Endothelial cell of umbilical vein (primary cell): ENCODE data around the gene SHPK. TPM values are rescaled to one million over a fixed set of nuclear protein-coding genes. Genes with fewer than 3 reads are reported as not detected.
A peak's percentile ranks its signal among the peaks of the same experiment; 100 is the strongest.

ENCODE experiments used
- BruUV-seq: library from RNA; stranded (reverse); fragments of 400-500 nt; replicated peaks from 2 replicates; lab custom pipeline; 2021; lab: Mats Ljungman, UMichigan
- CTCF ChIA-PET: fragments of 300-600, 350-600 bp; sonication (Branson Sonifier 250); formaldehyde crosslinking; loops from one replicate; lab custom pipeline; 2021; ENCODE audit warnings: antibody characterized with exemption, inconsistent platforms; lab: Charles Lee
- POLR2A ChIA-PET: fragments of 300-600, 350-600 bp; sonication (Branson Sonifier 250); formaldehyde crosslinking; loops from one replicate; lab custom pipeline; 2021; ENCODE audit warnings: antibody characterized with exemption, inconsistent platforms; lab: Charles Lee
- DNase-seq: peaks from one replicate; pipeline ENCODE4 v3.0.0-alpha.2; 2011; ENCODE audit warnings: low read depth, low spot score
- FAIRE-seq: peaks from 2 replicates; lab custom pipeline; 2011; peaks lifted over from hg19 to GRCh38; lab: Jason Lieb, UNC
- H2AFZ ChIP-seq: 2 replicates; pipeline ENCODE4 v1.6.0; 2012; ENCODE audit warnings: low read depth, low read length, control low read depth, inconsistent platforms
- H3K27ac ChIP-seq: 2 replicates; pipeline ENCODE4 v1.5.1; 2011; ENCODE audit warnings: low read depth, mild to moderate bottlenecking, control low read depth, low read length, moderate library complexity; ENCODE audit not compliant: insufficient read depth
- H3K27me3 ChIP-seq, 2 experiments: 2 replicates each; pipeline versions ENCODE4 v1.6.0 to v1.6.1; 2011; ENCODE audit warnings: low read length in 2 of 2, mixed read lengths in 1 of 2; ENCODE audit not compliant: control insufficient read depth in 2 of 2, insufficient read depth in 2 of 2
- H3K36me3 ChIP-seq, 2 experiments: 2 replicates in 1 of 2; 3 replicates in 1 of 2; pipeline ENCODE4 v1.5.1; 2011; ENCODE audit warnings: low read length in 2 of 2, mild to moderate bottlenecking in 1 of 2, moderate library complexity in 1 of 2; ENCODE audit not compliant: control insufficient read depth in 2 of 2, insufficient read depth in 2 of 2; ENCODE audit errors: extremely low read depth in 1 of 2
- H3K4me1 ChIP-seq: 3 replicates; pipeline ENCODE4 v1.5.1; 2011; ENCODE audit warnings: mild to moderate bottlenecking, low read length; ENCODE audit not compliant: control insufficient read depth, insufficient read depth; ENCODE audit errors: extremely low read depth
- H3K4me2 ChIP-seq: 2 replicates; pipeline ENCODE4 v1.6.1; 2011; ENCODE audit warnings: low read length, control low read depth, mixed read lengths; ENCODE audit not compliant: insufficient read depth
- H3K4me3 ChIP-seq, 3 experiments: fragments of 200-600 bp in 1 of 3; sonication (generic), shearing (Covaris generic) in 1 of 3; replicated peaks in 1 of 3; 2 replicates each; pipeline ENCODE4 v1.5.1; 2011 to 2016; ENCODE audit warnings: control low read depth in 3 of 3, low read length in 3 of 3, mild to moderate bottlenecking in 2 of 3, inconsistent platforms in 1 of 3, low read depth in 1 of 3, moderate library complexity in 1 of 3; ENCODE audit not compliant: insufficient read depth in 1 of 3
- H3K79me2 ChIP-seq: 2 replicates; pipeline ENCODE4 v1.6.0; 2012; ENCODE audit warnings: low read length, inconsistent platforms; ENCODE audit not compliant: control insufficient read depth, insufficient read depth
- H3K9ac ChIP-seq: replicated peaks from 2 replicates; pipeline ENCODE3; 2011; ENCODE audit warnings: low read length, control low read depth; ENCODE audit not compliant: insufficient read depth; ENCODE audit errors: extremely low read depth
- H3K9me1 ChIP-seq: replicated peaks from 3 replicates; pipeline ENCODE4 v1.6.0; 2011; ENCODE audit warnings: mild to moderate bottlenecking, low read length; ENCODE audit not compliant: control insufficient read depth, insufficient read depth; ENCODE audit errors: extremely low read depth
- H3K9me3 ChIP-seq: replicated peaks from 2 replicates; pipeline ENCODE4 v1.5.1; 2012; ENCODE audit warnings: low read length, inconsistent platforms; ENCODE audit not compliant: control insufficient read depth, insufficient read depth
- H4K20me1 ChIP-seq: replicated peaks from 2 replicates; pipeline ENCODE3; 2011; ENCODE audit warnings: mild to moderate bottlenecking, low read length; ENCODE audit not compliant: control insufficient read depth, insufficient read depth; ENCODE audit errors: extremely low read depth
- EZH2 ChIP-seq: IDR thresholded peaks from 2 replicates; pipeline ENCODE4 v1.6.1; 2012; ENCODE audit warnings: borderline replicate concordance, low read depth, mild to moderate bottlenecking, moderate library complexity, low read length, inconsistent platforms; ENCODE audit not compliant: severe bottlenecking
- GATA2 ChIP-seq: IDR thresholded peaks from 2 replicates; pipeline ENCODE4 v1.7.0; 2011; ENCODE audit warnings: low read depth, mild to moderate bottlenecking, moderate library complexity, mixed read lengths, low read length; ENCODE audit not compliant: insufficient read length, insufficient read depth
- JUN ChIP-seq: IDR thresholded peaks from 2 replicates; pipeline ENCODE4 v1.6.1; 2011; ENCODE audit warnings: borderline replicate concordance, low read depth; ENCODE audit not compliant: insufficient read length, insufficient read depth
- MAX ChIP-seq: IDR thresholded peaks from 2 replicates; pipeline ENCODE4 v1.6.1; 2011; ENCODE audit not compliant: insufficient read depth, insufficient read length
- MYC ChIP-seq: IDR thresholded peaks from one replicate; pipeline ENCODE4 v1.6.1; 2011; ENCODE audit warnings: mild to moderate bottlenecking, low read depth, low read length
- POLR2A ChIP-seq: IDR thresholded peaks from 2 replicates; pipeline ENCODE4 v1.6.1; 2012; ENCODE audit warnings: low read depth, mild to moderate bottlenecking, control low read depth, low read length
- POLR2AphosphoS5 ChIP-seq: IDR thresholded peaks from 2 replicates; pipeline ENCODE4 v1.6.1; 2012; ENCODE audit warnings: low read depth, mild to moderate bottlenecking, control low read depth, low read length, moderate library complexity; ENCODE audit not compliant: insufficient read depth
- dilution Hi-C: fragments of 300-500 bp; cut with MboI; formaldehyde crosslinking; loops from one replicate; pipeline ENCODE4 v1.15.0; 2019; ENCODE audit warnings: low sequenced_read_pairs; ENCODE audit not compliant: extremely low pct_ligation_motif_present
- intact Hi-C: fragments of 100-400 bp; cut with micrococcal nuclease; formaldehyde crosslinking; loops from one replicate; pipeline ENCODE4 v1.10.0; 2022
- polyA plus RNA-seq, 4 experiments: library from polyadenylated mRNA; depleted of rRNA in 3 of 4; stranded (reverse) in 3 of 4; unstranded in 1 of 4; fragments of >200 nt; gene quantifications; 2 replicates each; pipeline versions ENCODE4 v1.2.1 to v1.2.3, GENCODE V29; 2011 to 2012; ENCODE audit warnings: missing spikeins in 1 of 4
- total RNA-seq: library from RNA; stranded (reverse); gene quantifications from 2 replicates; pipeline ENCODE4 v1.2.3, GENCODE V29; 2021
- TF ChIP-seq, protein P1 (sequence below), 2 donors: IDR thresholded peaks; 1 replicate in 1 of 2; 2 replicates in 1 of 2; pipeline ENCODE4 v1.5.1; 2011; ENCODE audit warnings: low read length in 2 of 2, mild to moderate bottlenecking in 2 of 2, moderate library complexity in 2 of 2, control low read depth in 1 of 2, inconsistent platforms in 1 of 2, low read depth in 1 of 2; ENCODE audit not compliant: insufficient read depth in 1 of 2; ENCODE audit errors: extremely low read depth in 1 of 2

Gene SHPK
- total and polyA plus RNA-seq, 2 donors (not counting 3 experiments of a cell fraction or from before 2014, with no cell fraction given): 15.4 to 15.9 TPM

GRCh38 chr17:3669085-3669347 lies 33.0 kb upstream of the SHPK start:
- dilution Hi-C loops (no loop called here), intact Hi-C loops (loop anchor here (2.0 to 5.0 kb wide), 2 partner anchors 53 to 66 kb away; partner anchors contain the start of gene HASPIN)
- Histone ChIP-seq H3K4me2 (peak overlapping the region; percentile 94), H3K27me3 (no peaks in the 10 kb centered on the region), H4K20me1 (peaks cover 3% of the 10 kb centered on the region), H2AFZ (peak overlapping the region; percentile 90), H3K9me1 (no peaks in the 10 kb centered on the region), H3K9me3 (no peaks in the 10 kb centered on the region), H3K36me3 (peaks cover 5 to 10% of the 10 kb centered on the region in 2 experiments), H3K79me2 (peaks cover 47% of the 10 kb centered on the region), H3K4me3 (peak overlapping the region; percentile 75 to 90 (median 86)), H3K9ac (peak overlapping the region; percentile 99), H3K27ac (peak overlapping the region; percentile 79), H3K4me1 (peaks cover 24% of the 10 kb centered on the region)
- POLR2A ChIA-PET: interaction anchor here (3.1 kb wide), 1 partner anchor 10 kb away, joined by 17 read pairs; no protein-coding TSS in a partner anchor
- TF ChIP-seq JUN (no peak), EZH2 (no peak), GATA2 (no peak), POLR2A (no peak)
- DNase-seq (no peak), FAIRE-seq (no peak)
- BruUV-seq: TSS peak; percentile 85
- CTCF ChIA-PET: no interaction called here

DNA sequence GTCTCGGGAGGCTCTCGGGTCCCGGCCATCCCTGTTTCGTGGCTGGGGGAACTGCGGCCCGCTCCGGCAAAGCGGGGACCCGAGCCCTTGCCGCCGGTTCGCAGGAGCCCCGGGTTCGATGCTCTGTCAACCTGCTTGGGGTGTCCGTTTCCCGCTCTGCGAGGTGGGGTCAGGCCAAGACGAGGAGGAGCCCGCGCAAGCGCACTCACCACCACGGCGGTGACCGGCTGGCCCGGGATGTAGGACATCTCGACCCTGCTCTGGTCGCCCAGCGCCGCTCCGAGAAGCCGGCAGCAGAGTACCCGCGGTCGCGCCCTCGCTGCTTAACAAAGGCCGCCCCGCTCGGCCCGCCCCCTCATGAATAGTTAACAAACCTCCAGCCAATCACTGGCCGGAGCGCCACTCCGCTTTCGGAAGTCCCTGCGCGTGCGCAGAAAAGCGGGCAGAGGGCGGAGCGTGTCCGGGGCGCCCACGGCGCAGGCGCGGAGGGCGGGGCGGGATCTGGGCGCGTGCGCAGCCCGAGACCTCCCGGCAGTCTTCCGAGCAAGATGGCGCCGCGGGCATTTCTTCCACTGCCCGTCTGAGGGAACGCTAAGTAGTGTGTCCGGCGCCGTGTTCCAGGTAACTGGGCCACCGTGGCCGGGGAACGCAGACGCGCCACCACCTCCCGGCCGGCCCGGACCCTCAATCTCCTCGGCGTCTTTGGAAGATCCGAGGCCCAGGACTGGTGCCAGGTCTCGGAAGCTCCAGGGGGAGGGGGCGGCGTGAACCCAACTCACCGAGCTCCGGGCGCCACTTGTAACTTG lies 32.4 kb upstream of the SHPK start, which contains the start of the genes EMC6 and TAX1BP3:
Gene EMC6, plus strand, starts transcription at position 534 of the 806 bp plus-strand sequence. CDS start 335 bp downstream, outside the sequence.
Gene TAX1BP3, minus strand, starts transcription at position 300 of the 806 bp plus-strand sequence. Its CDS starts 52 bp downstream, at position 248.
- no TSS peak for BruUV-seq
- peaks cover 3% of the 10 kb centered on the region for H4K20me1 ChIP-seq
- peaks cover 5 to 15% of the 10 kb centered on the region in 2 experiments for H3K36me3 ChIP-seq
- peak; percentile 100 for DNase-seq
- peak within 1 kb of the TSS; percentile 90 for H2AFZ ChIP-seq
- CTCF ChIA-PET: interaction anchor here (1.7 to 2.0 kb wide), 2 partner anchors 32 to 620 kb away, joined by 5 to 7 read pairs; partner anchors contain the start of genes CTNS and SHPK
- no peaks in the 10 kb centered on the region for H3K9me1 ChIP-seq
- peak within 1 kb of the TSS; percentile 86 to 90 (median 87) for H3K4me3 ChIP-seq
- peak within 1 kb of the TSS; percentile 94 for H3K4me2 ChIP-seq
- no peaks in the 10 kb centered on the region for H3K9me3 ChIP-seq
- peak within 1 kb of the TSS; percentile 99 for H3K9ac ChIP-seq
- H3K79me2 ChIP-seq: peaks cover 47% of the 10 kb centered on the region
- TF ChIP-seq MAX (no peak), POLR2A (peak; percentile 99), MYC (no peak), JUN (no peak), POLR2AphosphoS5 (peak; percentile 99)
- TF ChIP-seq, protein P1, sequence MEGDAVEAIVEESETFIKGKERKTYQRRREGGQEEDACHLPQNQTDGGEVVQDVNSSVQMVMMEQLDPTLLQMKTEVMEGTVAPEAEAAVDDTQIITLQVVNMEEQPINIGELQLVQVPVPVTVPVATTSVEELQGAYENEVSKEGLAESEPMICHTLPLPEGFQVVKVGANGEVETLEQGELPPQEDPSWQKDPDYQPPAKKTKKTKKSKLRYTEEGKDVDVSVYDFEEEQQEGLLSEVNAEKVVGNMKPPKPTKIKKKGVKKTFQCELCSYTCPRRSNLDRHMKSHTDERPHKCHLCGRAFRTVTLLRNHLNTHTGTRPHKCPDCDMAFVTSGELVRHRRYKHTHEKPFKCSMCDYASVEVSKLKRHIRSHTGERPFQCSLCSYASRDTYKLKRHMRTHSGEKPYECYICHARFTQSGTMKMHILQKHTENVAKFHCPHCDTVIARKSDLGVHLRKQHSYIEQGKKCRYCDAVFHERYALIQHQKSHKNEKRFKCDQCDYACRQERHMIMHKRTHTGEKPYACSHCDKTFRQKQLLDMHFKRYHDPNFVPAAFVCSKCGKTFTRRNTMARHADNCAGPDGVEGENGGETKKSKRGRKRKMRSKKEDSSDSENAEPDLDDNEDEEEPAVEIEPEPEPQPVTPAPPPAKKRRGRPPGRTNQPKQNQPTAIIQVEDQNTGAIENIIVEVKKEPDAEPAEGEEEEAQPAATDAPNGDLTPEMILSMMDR (IDR thresholded peaks at IDR 0.05; ENCODE audit: extremely low read depth in 1 of 2, insufficient read depth in 1 of 2, low read depth in 1 of 2, low read length in 2 of 2): no peak
- peak within 1 kb of the TSS; percentile 97 for H3K27ac ChIP-seq
- FAIRE-seq: peak; percentile 96
- H3K4me1 ChIP-seq: peaks cover 24% of the 10 kb centered on the region
- intact Hi-C loops: loop anchor here (1.0 to 5.0 kb wide), 3 partner anchors 32 to 66 kb away; partner anchors contain the start of genes CTNS, HASPIN and SHPK
- POLR2A ChIA-PET: interaction anchor here (0.8 to 3.1 kb wide), 5 partner anchors 10 to 55 kb away, joined by 3 to 18 read pairs (median 10); partner anchors contain the start of genes CTNS, HASPIN and SHPK
- dilution Hi-C loops: no loop called here
- H3K27me3 ChIP-seq: no peaks in the 10 kb centered on the region
